HCT116 (cell line): ENCODE data around the gene PIP4K2C. TPM values are rescaled to one million over a fixed set of nuclear protein-coding genes. Genes with fewer than 3 reads are reported as not detected.
A peak's percentile ranks its signal among the peaks of the same experiment; 100 is the strongest.

Source experiments
- ATAC-seq: fragments of 200-7000 bp; cut with Tn5 transposase; 2 replicates; pipeline ENCODE4 v1.9.1; 2020; ENCODE audit warnings: mild to moderate bottlenecking, moderate library complexity
- BruUV-seq: library from RNA; stranded (reverse); fragments of 400-500 nt; replicated peaks from 2 replicates; lab custom pipeline; 2021; lab: Mats Ljungman, UMichigan
- CTCF ChIA-PET: fragments of 300-600 bp; sonication (Branson Sonifier 250); formaldehyde crosslinking; loops from one replicate; lab custom pipeline; 2021; ENCODE audit warnings: antibody characterized with exemption; lab: Charles Lee
- POLR2A ChIA-PET: fragments of 300-600, 350-600 bp; sonication (Branson Sonifier 250); formaldehyde crosslinking; loops from one replicate; lab custom pipeline; 2021; ENCODE audit warnings: antibody characterized with exemption; lab: Charles Lee
- RAD21 ChIA-PET, 2 experiments: fragments of 300-600 bp; sonication (Branson Sonifier 250); formaldehyde crosslinking; loops; one replicate each; lab custom pipeline; 2023; ENCODE audit warnings: low total read pairs in 2 of 2; ENCODE audit not compliant: uncharacterized antibody in 2 of 2, unreplicated experiment in 2 of 2, low non-redundant PET in 1 of 2; lab: Charles Lee
- DNase-seq: peaks from one replicate; pipeline ENCODE4 v3.0.0-alpha.2; 2010; ENCODE audit warnings: low read depth, low spot score
- H2AFZ ChIP-seq: fragments of 200-600 bp; shearing (Covaris generic), sonication (generic); 2 replicates; pipeline ENCODE4 v1.6.1; 2017; ENCODE audit warnings: low read depth, mixed run types, mixed read lengths, antibody characterized with exemption, low read length; ENCODE audit not compliant: poor library complexity, severe bottlenecking
- H3K27ac ChIP-seq: 2 replicates; pipeline ENCODE4 v1.5.1; 2012; ENCODE audit warnings: low read depth, low read length
- H3K27me3 ChIP-seq: fragments of 200-600 bp; sonication (generic); 2 replicates; pipeline ENCODE4 v1.6.1; 2016; ENCODE audit warnings: mixed run types, low read length, mixed read lengths; ENCODE audit not compliant: insufficient read depth
- H3K36me3 ChIP-seq, 2 experiments: fragments of 200-500 bp in 1 of 2; fragments of 200-600 bp in 1 of 2; sonication (Bioruptor generic) in 1 of 2; sonication (generic) in 1 of 2; 2 replicates each; pipeline versions ENCODE4 v1.5.1 to v1.6.1; 2014 to 2016; ENCODE audit warnings: low read length in 2 of 2, inconsistent platforms in 1 of 2, mixed read lengths in 1 of 2, mixed run types in 1 of 2; ENCODE audit not compliant: insufficient read depth in 2 of 2, control insufficient read depth in 1 of 2
- H3K4me1 ChIP-seq, 2 experiments: fragments of 200-600 bp in 1 of 2; sonication (generic) in 1 of 2; 2 replicates each; pipeline versions ENCODE4 v1.5.1 to v1.6.1; 2012 to 2017; ENCODE audit warnings: low read length in 2 of 2, inconsistent platforms in 1 of 2, mild to moderate bottlenecking in 1 of 2, mixed read lengths in 1 of 2, mixed run types in 1 of 2, moderate library complexity in 1 of 2; ENCODE audit not compliant: insufficient read depth in 2 of 2, control insufficient read depth in 1 of 2
- H3K4me2 ChIP-seq: fragments of 200-600 bp; sonication (generic); 2 replicates; pipeline ENCODE4 v1.6.1; 2017; ENCODE audit warnings: mixed run types, low read length, mixed read lengths
- H3K4me3 ChIP-seq, 2 experiments: fragments of 200-600 bp in 1 of 2; sonication (generic) in 1 of 2; replicated peaks in 1 of 2; 2 replicates each; pipeline ENCODE4 v1.5.1; 2011 to 2016; ENCODE audit warnings: low read length in 2 of 2, control low read depth in 1 of 2, low read depth in 1 of 2, mild to moderate bottlenecking in 1 of 2, mixed read lengths in 1 of 2, mixed run types in 1 of 2
- H3K79me2 ChIP-seq: fragments of 200-600 bp; sonication (generic); 2 replicates; pipeline ENCODE4 v1.6.1; 2017; ENCODE audit warnings: mild to moderate bottlenecking, mixed run types, low read length, moderate library complexity, mixed read lengths; ENCODE audit not compliant: insufficient read depth
- H3K9ac ChIP-seq: fragments of 200-600 bp; sonication (generic); 2 replicates; pipeline ENCODE4 v1.6.1; 2016; ENCODE audit warnings: low read length, mixed read lengths
- H3K9me2 ChIP-seq: fragments of 200-600 bp; sonication (generic), shearing (Covaris generic); 2 replicates; pipeline ENCODE4 v1.6.1; 2017; ENCODE audit warnings: mixed run types, mild to moderate bottlenecking, moderate library complexity; ENCODE audit not compliant: insufficient read depth
- H3K9me3 ChIP-seq, 2 experiments: fragments of 200-500 bp in 1 of 2; fragments of 200-600 bp in 1 of 2; sonication (Bioruptor generic) in 1 of 2; sonication (generic) in 1 of 2; 2 replicates each; pipeline ENCODE4 v1.6.1; 2014 to 2017; ENCODE audit warnings: low read length in 2 of 2, mixed read lengths in 2 of 2, inconsistent platforms in 1 of 2, low read depth in 1 of 2, mild to moderate bottlenecking in 1 of 2, mixed run types in 1 of 2, moderate library complexity in 1 of 2; ENCODE audit not compliant: control insufficient read depth in 1 of 2, insufficient read depth in 1 of 2
- H4K20me1 ChIP-seq: fragments of 200-600 bp; sonication (generic), shearing (Covaris generic); 2 replicates; pipeline ENCODE4 v1.6.1; 2017; ENCODE audit warnings: mixed run types, mild to moderate bottlenecking, moderate library complexity; ENCODE audit not compliant: insufficient read depth
- EZH2phosphoT487 ChIP-seq: fragments of 200-600 bp; IDR thresholded peaks from 2 replicates; pipeline ENCODE4 v1.6.1; 2018; ENCODE audit warnings: antibody characterized with exemption, borderline replicate concordance
- FOSL1 ChIP-seq: IDR thresholded peaks from 2 replicates; pipeline ENCODE4 v1.6.1; 2012; ENCODE audit warnings: low read depth
- POLR2A ChIP-seq: IDR thresholded peaks from 2 replicates; pipeline ENCODE4 v1.7.0; 2011; ENCODE audit warnings: borderline replicate concordance; ENCODE audit not compliant: insufficient read depth, insufficient read length; ENCODE audit errors: extremely low read depth
- POLR2AphosphoS5 ChIP-seq: IDR thresholded peaks from 2 replicates; pipeline ENCODE4 v1.6.1; 2011; ENCODE audit warnings: mild to moderate bottlenecking, low read depth, low read length, moderate library complexity
- SP1 ChIP-seq: IDR thresholded peaks from 2 replicates; pipeline ENCODE4 v1.6.1; 2012; ENCODE audit warnings: low read depth
- ZNF274 ChIP-seq: fragments of 200-500 bp; sonication (Bioruptor generic); IDR thresholded peaks from 2 replicates; pipeline ENCODE4 v1.6.1; 2014; ENCODE audit warnings: mild to moderate bottlenecking, low read depth, low read length, inconsistent platforms
- intact Hi-C: fragments of 100-400 bp; cut with micrococcal nuclease; formaldehyde crosslinking; loops from 2 replicates; pipeline ENCODE4 v1.10.0; 2022
- total RNA-seq: library from RNA; stranded (reverse); gene quantifications from one replicate; pipeline ENCODE4 v1.2.1, GENCODE V29; 2021; ENCODE audit not compliant: unreplicated experiment
- TF ChIP-seq, protein P1 (sequence below): IDR thresholded peaks from 2 replicates; pipeline ENCODE4 v1.6.1; 2012

PIP4K2C gene
- total RNA-seq, 1 experiment from 2014 or later = 38.4 TPM

- RAD21 ChIA-PET = no interaction called here
- TSS peak; percentile 47 for BruUV-seq
- intact Hi-C loops = no loop called here
These were observed 40.1 kb upstream of the PIP4K2C start for GRCh38 chr12:57550641-57551549.

GRCh38 chr12:57551637-57552305 is 39.2 kb upstream of the PIP4K2C start:
- H3K9me2 ChIP-seq = no peaks in the 10 kb centered on the region
- POLR2A ChIA-PET = no interaction called here
- H3K27me3 ChIP-seq = no peaks in the 10 kb centered on the region
- no peak overlapping the region for H3K4me2 ChIP-seq
- BruUV-seq = no TSS peak
- no peak overlapping the region for H2AFZ ChIP-seq
- H3K9me3 ChIP-seq = no peaks in the 10 kb centered on the region
- no peak overlapping the region for H3K4me3 ChIP-seq
- H3K36me3 ChIP-seq = no peaks in the 10 kb centered on the region
- H3K4me1 ChIP-seq = peaks cover 3 to 34% of the 10 kb centered on the region in 2 experiments; a peak in 3 of 4 replicates
- RAD21 ChIA-PET = no interaction called here
- ATAC-seq (no peak), DNase-seq (no peak)
- peaks cover 2% of the 10 kb centered on the region; the same call in 1 of the 2 replicates for H3K79me2 ChIP-seq
- H4K20me1 ChIP-seq = no peaks in the 10 kb centered on the region
- no peak for TF ChIP-seq FOSL1
- TF ChIP-seq, protein P1, sequence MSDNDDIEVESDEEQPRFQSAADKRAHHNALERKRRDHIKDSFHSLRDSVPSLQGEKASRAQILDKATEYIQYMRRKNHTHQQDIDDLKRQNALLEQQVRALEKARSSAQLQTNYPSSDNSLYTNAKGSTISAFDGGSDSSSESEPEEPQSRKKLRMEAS = no peak
- no peak for TF ChIP-seq EZH2phosphoT487
- intact Hi-C loops = no loop called here
- CTCF ChIA-PET = no interaction called here
- H3K9ac ChIP-seq = no peak overlapping the region
- no peak overlapping the region for H3K27ac ChIP-seq

More at GRCh38 chr12:57550641-57551549, 40.1 kb upstream of the PIP4K2C start:
- Histone ChIP-seq H3K27ac (no peak overlapping the region; the same call in 1 of the 2 replicates), H3K4me3 (peak overlapping the region; percentile 57 to 78), H3K4me2 (peak overlapping the region; percentile 91), H4K20me1 (no peaks in the 10 kb centered on the region), H3K4me1 (peaks cover 4 to 34% of the 10 kb centered on the region in 2 experiments), H3K9me3 (no peaks in the 10 kb centered on the region), H3K27me3 (no peaks in the 10 kb centered on the region), H3K9me2 (no peaks in the 10 kb centered on the region), H2AFZ (no peak overlapping the region), H3K9ac (peak overlapping the region; percentile 63; the same call in 1 of the 2 replicates), H3K79me2 (peaks cover 11% of the 10 kb centered on the region; the same call in 1 of the 2 replicates), H3K36me3 (no peaks in the 10 kb centered on the region)
- TF ChIP-seq POLR2AphosphoS5 (no peak), ZNF274 (no peak), SP1 (no peak), POLR2A (no peak)
- POLR2A ChIA-PET = no interaction called here
- no peak for DNase-seq
- CTCF ChIA-PET = no interaction called here
- no peak for ATAC-seq
